WTC11 (cell line): Measurements from ENCODE around the gene SNAP47. TPM values are rescaled to one million over a fixed set of nuclear protein-coding genes. Genes with fewer than 3 reads are reported as not detected.

Experiments
- ATAC-seq: fragments of 200-7000 bp; cut with Tn5 transposase; 2 replicates; pipeline ENCODE4 v1.10.0; 2021; ENCODE audit warnings: mild to moderate bottlenecking, moderate library complexity
- CTCF ChIA-PET: fragments of 300-600 bp; sonication (Branson Sonifier 250); formaldehyde crosslinking; loops from one replicate; lab custom pipeline; 2021; ENCODE audit warnings: antibody characterized with exemption; lab: Charles Lee
- POLR2A ChIA-PET: fragments of 350-600 bp; sonication (Branson Sonifier 250); formaldehyde crosslinking; loops from one replicate; lab custom pipeline; 2021; ENCODE audit warnings: antibody characterized with exemption; lab: Charles Lee
- DNase-seq: peaks from one replicate; pipeline ENCODE4 v3.0.0; 2021; ENCODE audit warnings: low spot score
- H3K27ac Mint-ChIP-seq: 2 replicates; pipeline ENCODE4 v1.8.0; 2021; ENCODE audit warnings: mixed read lengths
- H3K27me3 Mint-ChIP-seq: 2 replicates; pipeline ENCODE4 v1.8.0; 2021; ENCODE audit warnings: low read depth, mild to moderate bottlenecking, moderate library complexity, mixed read lengths
- H3K36me3 Mint-ChIP-seq: 2 replicates; pipeline ENCODE4 v1.8.0; 2021; ENCODE audit warnings: mixed read lengths
- H3K4me1 Mint-ChIP-seq: 2 replicates; pipeline ENCODE4 v1.8.0; 2022; ENCODE audit warnings: mixed read lengths
- H3K4me3 Mint-ChIP-seq: 2 replicates; pipeline ENCODE4 v1.8.0; 2021; ENCODE audit warnings: mild to moderate bottlenecking, moderate library complexity, mixed read lengths
- H3K9me3 Mint-ChIP-seq: 2 replicates; pipeline ENCODE4 v1.8.0; 2021; ENCODE audit warnings: mixed read lengths
- ATF2 ChIP-seq: sonication (generic); formaldehyde crosslinking; IDR thresholded peaks from 2 replicates; pipeline ENCODE4 v1.8.1; 2022; ENCODE audit warnings: low read depth, missing genetic modification reagents, borderline replicate concordance
- ATF3 ChIP-seq: sonication (generic); formaldehyde crosslinking; conservative IDR thresholded peaks from 2 replicates; pipeline ENCODE4 v1.8.1; 2022; ENCODE audit warnings: mild to moderate bottlenecking, missing genetic modification reagents
- CBFB ChIP-seq: sonication (generic); formaldehyde crosslinking; IDR thresholded peaks from 2 replicates; pipeline ENCODE4 v1.8.1; 2022; ENCODE audit warnings: mild to moderate bottlenecking, low read depth, missing genetic modification reagents
- E2F5 ChIP-seq: sonication (generic); formaldehyde crosslinking; IDR thresholded peaks from 2 replicates; pipeline ENCODE4 v1.8.1; 2022; ENCODE audit warnings: mild to moderate bottlenecking, moderate library complexity, missing genetic modification reagents
- FOXP1 ChIP-seq: sonication (generic); formaldehyde crosslinking; IDR thresholded peaks from 2 replicates; pipeline ENCODE4 v1.8.0; 2022; ENCODE audit warnings: missing genetic modification reagents, mild to moderate bottlenecking, moderate library complexity, borderline replicate concordance
- GTF2I ChIP-seq: fragments of 250-450 bp; sonication (Bioruptor Pico); conservative IDR thresholded peaks from 2 replicates; pipeline ENCODE4 v1.4.0; 2021; ENCODE audit warnings: mild to moderate bottlenecking
- HMGXB4 ChIP-seq: sonication (generic); formaldehyde crosslinking; IDR thresholded peaks from 2 replicates; pipeline ENCODE4 v1.8.1; 2023; ENCODE audit warnings: mild to moderate bottlenecking, moderate library complexity, missing genetic modification reagents
- JUN ChIP-seq: sonication (generic); formaldehyde crosslinking; IDR thresholded peaks from 2 replicates; pipeline ENCODE4 v1.8.0; 2023; ENCODE audit warnings: mild to moderate bottlenecking, missing genetic modification reagents
- MAX ChIP-seq: sonication (generic); formaldehyde crosslinking; IDR thresholded peaks from 2 replicates; pipeline ENCODE4 v1.8.0; 2022; ENCODE audit warnings: mild to moderate bottlenecking, missing genetic modification reagents
- NFYB ChIP-seq: sonication (generic); formaldehyde crosslinking; conservative IDR thresholded peaks from 2 replicates; pipeline ENCODE4 v1.8.0; 2022; ENCODE audit warnings: low read depth, missing genetic modification reagents
- PRDM15 ChIP-seq: sonication (generic); formaldehyde crosslinking; IDR thresholded peaks from 2 replicates; pipeline ENCODE4 v1.8.0; 2022; ENCODE audit warnings: missing genetic modification reagents
- PRRX2 ChIP-seq: fragments of 250-450 bp; sonication (Bioruptor Pico); IDR thresholded peaks from 2 replicates; pipeline ENCODE4 v1.8.0; 2021; ENCODE audit warnings: mild to moderate bottlenecking
- SMAD4 ChIP-seq: sonication (generic); formaldehyde crosslinking; IDR thresholded peaks from 2 replicates; pipeline ENCODE4 v1.8.0; 2022; ENCODE audit warnings: mild to moderate bottlenecking, missing genetic modification reagents
- TEAD4 ChIP-seq: sonication (generic); formaldehyde crosslinking; IDR thresholded peaks from 2 replicates; pipeline ENCODE4 v1.8.0; 2022; ENCODE audit warnings: mild to moderate bottlenecking, missing genetic modification reagents
- USF2 ChIP-seq: sonication (generic); formaldehyde crosslinking; IDR thresholded peaks from 2 replicates; pipeline ENCODE4 v1.8.1; 2023; ENCODE audit warnings: mild to moderate bottlenecking, missing genetic modification reagents, moderate library complexity
- ZNF121 ChIP-seq: sonication (generic); formaldehyde crosslinking; IDR thresholded peaks from 2 replicates; pipeline ENCODE4 v1.8.0; 2023; ENCODE audit warnings: missing genetic modification reagents
- ZNF423 ChIP-seq: fragments of 250-450 bp; sonication (Bioruptor Pico); IDR thresholded peaks from 2 replicates; pipeline ENCODE4 v2.1.2; 2022; ENCODE audit warnings: mild to moderate bottlenecking, moderate library complexity
- ZNF512 ChIP-seq: sonication (generic); formaldehyde crosslinking; IDR thresholded peaks from 2 replicates; pipeline ENCODE4 v1.8.1; 2022; ENCODE audit warnings: missing genetic modification reagents, borderline replicate concordance
- total RNA-seq: library from RNA; stranded (reverse); gene quantifications from 3 replicates; pipeline ENCODE4 v1.2.3, GENCODE V29; 2021

The SNAP47 gene
- total RNA-seq, 1 experiment from 2014 or later, result 50.8 TPM

GRCh38 chr1:227774821-227775661 is 39.8 kb downstream of the SNAP47 start:
- no peak for ATAC-seq
- Mint-ChIP-seq H3K27ac (peak overlapping the region; percentile 32; the same call in 1 of the 2 replicates), H3K27me3 (no peaks in the 10 kb centered on the region), H3K36me3 (peaks cover 5% of the 10 kb centered on the region; the same call in 1 of the 2 replicates)
- POLR2A ChIA-PET, result no interaction called here
- CTCF ChIA-PET, result interaction anchor here (0.7 to 2.1 kb wide), 5 partner anchors 9 to 179 kb away, joined by 3 to 13 read pairs (median 3); no protein-coding TSS in a partner anchor
- no peak for TF ChIP-seq GTF2I (CRISPR knock-in tag)
- TF ChIP-seq, all 79 proteins: peak for 0
- Mint-ChIP-seq H3K4me1 (no peaks in the 10 kb centered on the region), H3K4me3 (no peak overlapping the region), H3K9me3 (no peaks in the 10 kb centered on the region)
- no peak for DNase-seq

- CTCF ChIA-PET, result interaction anchor here (1.0 to 2.1 kb wide), 2 partner anchors 14 to 178 kb away, joined by 3 to 13 read pairs; no protein-coding TSS in a partner anchor
- ATAC-seq, result no peak
- H3K27ac Mint-ChIP-seq, result no peak overlapping the region
- peaks cover 5% of the 10 kb centered on the region; the same call in 1 of the 2 replicates for H3K36me3 Mint-ChIP-seq
- H3K27me3 Mint-ChIP-seq, result no peaks in the 10 kb centered on the region
- H3K4me1 Mint-ChIP-seq, result no peaks in the 10 kb centered on the region
- POLR2A ChIA-PET, result interaction anchor here (1.2 kb wide), 1 partner anchor 12 kb away, joined by 3 read pairs; no protein-coding TSS in a partner anchor
- TF ChIP-seq USF2 (CRISPR knock-in tag) (no peak), SMAD4 (no peak), ZNF512 (no peak), PRDM15 (CRISPR knock-in tag) (no peak), MAX (CRISPR knock-in tag) (no peak)
- no peaks in the 10 kb centered on the region for H3K9me3 Mint-ChIP-seq
- no peak for DNase-seq
- no peak overlapping the region for H3K4me3 Mint-ChIP-seq
Measured at GRCh38 chr1:227775841-227776240, 40.6 kb downstream of the SNAP47 start.

- ChIA-PET POLR2A (interaction anchor here (1.2 kb wide), 1 partner anchor 12 kb away, joined by 3 read pairs; no protein-coding TSS in a partner anchor), CTCF (interaction anchor here (1.0 to 2.1 kb wide), 2 partner anchors 14 to 177 kb away, joined by 3 to 13 read pairs; no protein-coding TSS in a partner anchor)
- Mint-ChIP-seq H3K4me3 (no peak overlapping the region), H3K27me3 (no peaks in the 10 kb centered on the region), H3K27ac (no peak overlapping the region; the same call in 1 of the 2 replicates), H3K9me3 (no peaks in the 10 kb centered on the region), H3K36me3 (peaks cover 5% of the 10 kb centered on the region; the same call in 1 of the 2 replicates), H3K4me1 (no peaks in the 10 kb centered on the region)
- DNase-seq (no peak), ATAC-seq (no peak)
- TF ChIP-seq ZNF121 (CRISPR knock-in tag) (no peak), ATF2 (CRISPR knock-in tag) (no peak), E2F5 (CRISPR knock-in tag) (no peak), TEAD4 (CRISPR knock-in tag) (no peak), PRRX2 (CRISPR knock-in tag) (no peak), ATF3 (CRISPR knock-in tag) (no peak), HMGXB4 (no peak), FOXP1 (CRISPR knock-in tag) (no peak), SMAD4 (no peak), JUN (CRISPR knock-in tag) (no peak), CBFB (no peak), NFYB (CRISPR knock-in tag) (no peak), ZNF423 (CRISPR knock-in tag) (no peak)
Measured at GRCh38 chr1:227776331-227776771, 41.1 kb downstream of the SNAP47 start.
